GM19043 (cell line): Measurements from ENCODE around the gene CX3CL1.

Source experiments
- ATAC-seq: cut with Tn5 transposase; IDR thresholded peaks from one replicate; pipeline ENCODE4 v1.9.1; 2021; ENCODE audit warnings: low read depth; ENCODE audit not compliant: unreplicated experiment

The CX3CL1 gene

DNA sequence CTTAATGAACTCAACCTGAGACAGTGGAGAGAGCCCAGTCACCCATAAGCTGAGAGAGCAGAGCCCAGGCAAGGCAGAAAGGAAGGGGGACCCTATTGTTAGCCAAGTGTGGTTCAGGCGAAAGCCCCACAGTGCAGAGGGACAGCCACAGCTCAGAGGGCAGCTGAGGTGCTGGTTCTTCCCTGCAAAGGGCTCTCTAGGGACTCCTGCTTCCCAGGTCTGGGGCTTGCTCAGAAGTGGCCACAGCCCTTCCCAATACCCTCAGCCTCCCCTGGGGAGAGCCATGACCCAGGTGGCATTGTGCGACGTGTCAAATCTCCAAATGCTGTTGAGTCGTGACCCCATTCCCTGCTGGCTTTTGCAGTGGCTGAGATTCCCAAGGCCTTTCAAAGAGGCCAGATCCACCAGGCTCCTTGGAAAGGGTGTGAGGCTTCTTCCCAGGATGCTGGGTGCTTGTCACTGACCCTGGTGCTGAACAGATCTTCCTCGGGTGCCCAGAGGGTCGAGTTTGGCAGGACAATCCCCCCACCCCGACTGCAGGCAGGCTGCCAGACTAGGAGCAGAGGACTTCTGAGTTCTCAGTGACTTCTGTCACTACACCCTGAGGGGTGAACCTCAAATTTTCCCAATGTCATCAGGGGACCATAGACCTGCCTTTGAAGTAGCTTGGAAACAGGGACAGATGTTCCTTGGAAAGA is 29.8 kb downstream of the CX3CL1 start:
- ATAC-seq: no peak

DNA sequence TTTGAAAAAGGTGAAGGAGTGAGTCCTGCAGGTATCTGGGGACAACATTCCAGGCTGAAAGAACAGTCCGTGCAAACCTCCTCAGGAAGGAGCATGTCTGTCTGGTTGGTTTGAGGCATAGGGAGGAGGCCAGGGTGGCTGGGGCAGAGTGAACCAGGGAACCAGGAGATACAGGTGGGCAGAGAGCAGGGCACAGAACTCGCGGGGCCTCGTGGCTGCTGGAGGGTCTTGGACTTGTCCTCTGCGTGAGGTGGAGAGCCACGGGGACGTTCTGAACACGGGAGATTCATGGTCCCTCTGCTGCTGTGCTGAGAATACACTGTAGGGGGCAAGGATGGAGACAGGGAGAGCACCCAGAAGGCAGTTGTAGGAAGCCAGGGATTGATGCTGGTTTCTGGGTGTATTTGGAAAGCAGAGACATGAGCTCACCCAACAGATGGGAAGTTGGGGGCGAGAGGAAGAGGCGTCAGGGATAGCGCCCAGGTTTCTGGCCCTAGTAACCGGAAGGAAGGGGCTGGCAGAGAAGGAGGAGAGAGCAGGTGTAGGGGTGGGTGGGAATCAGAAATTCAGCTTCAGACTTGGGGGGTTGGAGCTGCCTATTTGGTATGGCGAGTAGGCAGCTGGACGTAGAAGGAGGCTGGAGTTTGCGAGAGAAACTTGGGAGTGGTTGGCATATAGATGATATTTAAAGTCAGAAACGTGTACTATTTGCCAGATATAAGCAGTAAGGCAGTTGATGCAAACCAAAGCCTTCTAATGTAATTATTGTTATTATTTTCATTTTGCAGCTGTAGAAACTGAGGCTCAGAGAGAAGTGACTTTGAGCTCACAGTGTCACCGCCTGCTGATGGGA is 31.9 kb downstream of the CX3CL1 start, which contains the start of gene CCL17:
TSS of gene CCL17 (plus strand) at position 803 of the 853 bp plus-strand sequence. CDS start 9,166 bp downstream, outside the sequence.
- no peak for ATAC-seq

- no peak for ATAC-seq
These were observed 32.8 kb downstream of the CX3CL1 start for GRCh38 chr16:57405097-57405496.

- ATAC-seq: no peak
These were observed 34.6 kb downstream of the CX3CL1 start for GRCh38 chr16:57406881-57407280.

GRCh38 chr16:57407521-57408353 is 35.4 kb downstream of the CX3CL1 start:
- ATAC-seq: no peak

DNA sequence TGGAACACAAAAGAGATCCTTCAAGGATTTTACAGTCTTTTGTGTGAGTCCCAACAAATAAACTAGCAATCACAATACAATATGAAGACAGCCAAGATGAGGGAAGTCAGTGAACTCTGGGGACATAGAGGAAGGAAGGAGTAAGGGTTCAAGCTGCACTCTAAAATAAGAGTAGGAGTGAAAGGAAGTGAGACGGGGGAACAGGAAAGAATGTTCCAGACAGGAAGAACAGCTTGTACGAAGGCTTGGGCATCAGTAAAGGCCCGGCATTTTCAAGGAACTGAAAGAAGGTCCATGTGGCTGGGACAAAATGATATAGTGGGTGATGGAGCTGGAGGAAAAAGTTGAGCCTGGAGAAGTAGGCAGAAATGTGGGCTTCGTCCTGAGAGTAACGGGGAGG is 36.8 kb downstream of the CX3CL1 start:
- ATAC-seq: no peak

DNA sequence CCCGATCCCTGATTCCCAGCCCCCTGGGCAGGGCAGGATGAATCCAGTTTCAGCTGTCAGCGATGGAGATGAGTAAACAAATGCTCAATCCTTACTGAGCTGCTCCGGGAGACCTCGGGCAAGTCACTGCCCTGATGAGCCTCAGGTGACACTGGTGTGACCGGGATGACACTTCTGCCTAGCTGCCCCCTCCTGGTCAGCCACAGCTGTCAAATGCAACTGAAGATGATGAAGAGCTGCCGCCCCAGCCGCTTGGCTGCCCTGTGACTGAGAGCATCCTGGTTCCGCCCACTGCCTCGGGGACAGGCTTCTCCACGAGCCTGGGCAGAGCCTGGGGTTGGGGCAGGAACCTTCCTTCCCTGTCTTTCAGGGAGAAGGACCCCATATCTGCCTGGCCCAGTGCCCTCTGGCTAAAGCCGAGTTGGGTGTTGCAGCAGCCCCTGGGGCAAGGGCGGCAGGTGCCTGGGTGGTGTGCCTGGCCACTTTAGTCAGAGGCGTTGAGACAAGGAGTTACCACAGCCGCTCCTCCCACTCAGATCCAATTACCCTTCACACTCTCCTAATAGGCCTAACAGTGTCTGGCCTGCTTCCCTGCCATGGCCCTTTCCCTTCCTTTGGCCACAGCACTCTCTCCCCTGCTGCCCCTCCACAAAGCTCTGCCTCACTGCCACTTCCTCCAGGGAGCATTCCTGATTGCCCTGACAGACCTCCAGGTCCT is 37.7 kb downstream of the CX3CL1 start:
- ATAC-seq: no peak

GRCh38 chr16:57411362-57411976 is 39.2 kb downstream of the CX3CL1 start:
- ATAC-seq: no peak

DNA sequence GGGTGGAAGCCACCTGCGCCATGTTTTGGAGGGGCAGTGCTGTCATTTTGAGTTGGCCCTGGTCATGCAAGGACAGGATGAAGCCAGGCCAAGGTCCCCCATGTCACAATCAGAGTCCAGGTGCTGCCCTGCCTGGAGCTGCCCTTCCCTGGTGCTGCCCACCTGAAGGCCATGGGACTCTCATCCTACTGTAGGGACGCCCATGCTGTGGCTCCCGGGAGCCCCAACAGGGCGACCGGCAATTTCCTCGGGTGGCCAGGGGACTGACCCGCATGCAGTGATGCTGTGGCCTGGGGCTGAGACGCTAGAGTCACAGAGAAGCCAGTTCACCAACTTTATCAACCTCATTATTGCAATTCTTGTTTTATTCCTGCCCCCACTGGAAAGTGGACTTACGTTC is 40.3 kb downstream of the CX3CL1 start:
- no peak for ATAC-seq

DNA sequence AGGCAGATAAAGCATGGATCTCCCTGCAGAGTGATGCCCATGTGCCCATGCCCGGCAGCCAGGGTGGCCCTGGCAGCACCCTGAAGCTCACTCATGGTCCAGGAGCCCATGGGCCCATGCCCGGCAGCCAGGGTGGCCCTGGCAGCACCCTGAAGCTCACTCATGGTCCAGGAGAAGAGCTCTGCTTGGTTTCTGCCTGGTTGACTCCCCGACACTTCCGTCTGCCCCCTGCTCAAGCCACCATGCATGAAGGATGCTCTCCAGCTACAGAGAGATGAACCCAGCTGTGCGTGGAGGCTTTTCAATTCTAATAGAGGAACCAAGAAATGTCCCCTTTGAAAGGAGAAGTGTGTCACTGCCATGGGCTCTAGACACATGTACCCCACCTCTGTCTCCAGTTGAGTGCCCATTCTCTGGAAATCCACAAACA is 41.0 kb downstream of the CX3CL1 start:
- peak; percentile 83 for ATAC-seq

DNA sequence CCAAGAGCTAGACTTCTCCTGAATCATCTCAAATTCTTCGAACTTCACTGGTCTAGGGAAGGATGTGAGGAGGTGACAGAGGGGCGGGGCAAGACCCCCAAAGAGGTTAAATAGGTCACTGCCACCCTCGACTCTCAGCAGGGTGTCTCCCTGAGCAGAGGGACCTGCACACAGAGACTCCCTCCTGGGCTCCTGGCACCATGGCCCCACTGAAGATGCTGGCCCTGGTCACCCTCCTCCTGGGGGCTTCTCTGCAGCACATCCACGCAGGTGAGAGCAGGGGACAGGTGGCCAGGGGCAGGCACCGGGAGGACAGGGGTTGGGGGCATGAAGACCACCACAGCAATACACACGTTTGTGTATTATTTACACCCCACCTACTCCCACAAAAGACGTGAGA is 41.4 kb downstream of the CX3CL1 start:
- ATAC-seq: peak; percentile 15

DNA sequence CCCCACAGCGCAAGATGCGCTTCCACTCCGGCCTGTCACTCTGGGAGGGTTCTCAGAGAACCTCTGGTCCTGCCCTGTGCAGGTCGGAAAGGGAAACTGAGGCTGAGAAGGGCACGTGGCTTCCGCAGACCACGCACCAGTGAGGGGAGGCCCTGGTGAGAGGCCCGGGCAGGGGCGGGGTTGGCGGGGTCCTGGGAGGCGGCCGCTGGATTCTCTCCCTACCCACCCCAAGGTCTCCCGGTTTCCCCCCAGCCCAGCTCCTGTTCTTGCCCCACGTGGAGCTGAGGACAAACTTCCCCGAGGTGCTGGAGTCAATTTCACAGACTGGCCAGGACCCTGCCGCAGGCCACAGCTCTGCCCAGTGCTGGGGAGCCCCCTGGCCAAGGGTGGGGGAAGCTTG is 43.8 kb downstream of the CX3CL1 start:
- ATAC-seq: no peak

DNA sequence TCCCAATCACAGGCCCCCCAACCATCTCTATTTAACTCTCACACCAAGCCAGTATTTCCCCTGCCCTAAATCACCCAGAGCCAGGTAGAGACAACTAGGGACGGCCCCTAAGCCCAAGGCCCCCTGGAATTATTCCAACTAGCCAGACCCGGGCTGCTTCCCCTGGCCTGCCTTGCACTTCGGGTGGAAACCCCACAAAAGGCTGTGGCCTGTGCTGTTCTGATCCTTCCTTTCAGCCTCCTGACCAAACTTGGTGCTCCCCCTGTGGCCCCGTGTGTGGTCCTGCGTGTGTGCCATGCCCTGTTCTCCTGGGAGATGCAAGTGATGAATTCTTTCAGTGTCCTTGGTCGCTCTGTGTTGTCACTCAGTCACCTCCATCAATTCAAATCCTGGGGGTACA is 47.2 kb downstream of the CX3CL1 start:
- ATAC-seq: no peak

DNA sequence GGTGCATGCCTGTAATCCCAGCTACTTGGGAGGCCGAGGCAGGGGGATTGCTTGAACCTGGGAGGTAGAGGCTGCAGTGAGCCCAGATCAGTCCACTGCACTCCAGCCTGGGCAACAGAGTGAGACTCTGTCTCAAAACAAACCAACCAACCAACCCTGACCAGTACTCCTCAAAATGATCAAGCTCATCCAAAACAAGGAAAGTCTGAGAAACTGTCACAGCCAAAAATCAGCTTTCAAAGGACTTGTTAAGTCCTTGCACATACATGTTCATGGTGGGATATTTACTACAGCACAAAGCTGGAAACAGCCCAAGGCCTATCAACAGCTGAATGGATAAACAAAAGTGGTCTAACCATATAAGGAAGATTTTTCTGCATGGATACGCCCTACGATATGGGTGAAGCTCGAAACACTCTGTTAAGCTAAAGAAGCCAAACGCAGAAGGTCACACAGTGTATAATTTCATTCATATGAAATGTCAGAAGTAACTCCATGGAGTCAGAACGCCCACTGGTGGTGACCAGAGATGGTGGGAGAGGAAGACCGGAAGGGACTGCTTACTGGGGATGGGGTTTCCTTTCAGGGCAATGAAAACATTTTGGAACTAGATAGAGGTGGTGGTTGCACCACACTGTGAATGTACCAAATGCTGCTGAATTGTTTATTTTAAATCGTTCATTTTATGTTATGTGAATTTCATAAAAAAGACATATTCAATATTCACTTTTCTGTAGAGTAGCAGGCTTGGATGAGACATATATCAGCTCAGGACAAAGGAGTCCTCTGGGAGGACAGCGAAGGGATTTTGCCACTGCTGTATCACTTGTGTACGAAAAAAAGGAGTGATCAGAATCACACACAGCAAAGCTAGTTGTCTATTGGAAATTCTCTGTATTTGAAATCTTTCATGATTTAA is 50.0 kb downstream of the CX3CL1 start:
- no peak for ATAC-seq

DNA sequence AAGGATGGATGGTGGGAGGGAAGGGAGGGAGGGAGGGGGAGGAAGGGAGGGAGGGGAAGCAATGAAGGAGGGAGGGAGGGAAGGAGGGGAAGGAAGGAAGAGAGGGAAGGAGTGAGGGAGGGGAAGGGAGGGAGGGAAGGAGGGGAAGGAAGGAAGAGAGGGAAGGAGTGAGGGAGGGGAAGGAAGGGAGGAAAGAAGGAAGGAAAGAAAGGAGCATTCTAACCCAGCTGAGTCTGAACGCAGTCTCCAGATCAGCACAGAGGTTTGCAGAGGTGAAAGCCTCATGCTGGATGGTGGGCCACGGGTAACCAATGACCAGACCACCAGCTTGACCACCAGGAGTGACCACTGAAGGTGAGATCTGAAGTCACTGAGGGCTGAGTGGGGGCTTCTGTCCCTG is 50.9 kb downstream of the CX3CL1 start:
- no peak for ATAC-seq

GRCh38 chr16:57424583-57424982 is 52.3 kb downstream of the CX3CL1 start:
- no peak for ATAC-seq

- ATAC-seq: no peak
These were observed 54.1 kb downstream of the CX3CL1 start for GRCh38 chr16:57426356-57426755.

DNA sequence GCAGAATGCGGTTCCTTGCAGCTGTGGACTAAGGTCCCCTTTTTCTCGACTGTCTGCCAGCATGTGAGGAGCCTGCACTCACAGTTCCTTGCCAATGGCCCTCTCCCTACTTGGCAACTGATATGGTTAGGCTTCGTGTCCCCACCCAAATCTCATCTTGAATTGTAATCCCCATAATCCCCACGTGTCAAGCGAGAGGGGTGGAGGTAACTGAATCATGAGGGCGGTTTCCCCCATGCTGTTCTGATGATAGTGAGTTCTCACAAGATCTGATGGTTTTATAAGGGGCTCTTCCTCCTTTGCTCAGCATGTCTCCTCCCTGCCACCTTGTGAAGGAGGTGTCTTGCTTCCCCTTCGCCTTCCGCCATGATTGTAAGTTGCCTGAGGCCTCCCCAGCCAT is 55.0 kb downstream of the CX3CL1 start:
- no peak for ATAC-seq

DNA sequence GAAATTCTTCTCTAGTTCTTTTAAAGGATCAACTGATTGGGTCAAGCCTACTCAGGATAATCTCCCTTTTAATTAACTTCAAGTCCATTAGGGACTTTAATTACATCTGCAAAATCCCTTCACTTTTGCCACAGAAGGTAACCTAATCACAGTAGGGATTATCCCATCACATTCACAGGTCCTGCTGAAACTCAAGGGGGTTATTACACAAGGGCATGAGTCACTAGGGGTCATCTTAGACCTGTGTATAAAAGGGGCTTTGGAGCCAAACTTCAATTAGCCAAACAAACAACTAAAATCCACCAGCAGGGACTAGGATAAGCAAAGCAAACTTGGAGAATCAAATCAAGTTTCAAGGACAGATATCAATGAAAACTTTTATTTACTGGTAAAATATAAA is 55.5 kb downstream of the CX3CL1 start:
- ATAC-seq: no peak
